SK-N-MC (cell line): ENCODE results near the gene DCT.

Experiments
- EZH2 ChIP-seq: fragments of 200-600 bp; sonication (generic); IDR thresholded peaks from one replicate; pipeline ENCODE4 v1.6.1; 2017; ENCODE audit warnings: antibody characterized with exemption
- FOXP2 ChIP-seq: optimal IDR thresholded peaks from 2 replicates; pipeline ENCODE3; 2011; ENCODE audit warnings: mild to moderate bottlenecking, moderate library complexity; ENCODE audit not compliant: insufficient read depth; ENCODE audit errors: extremely low read length, control extremely low read depth
- POLR2AphosphoS5 ChIP-seq: IDR thresholded peaks from 2 replicates; pipeline ENCODE4 v1.6.1; 2012; ENCODE audit warnings: mild to moderate bottlenecking, low read depth, low read length, borderline replicate concordance

GRCh38 chr13:94414708-94415107, 64.8 kb downstream of the DCT start:
- no peak for TF ChIP-seq POLR2AphosphoS5
- TF ChIP-seq EZH2 = no peak
- no peak for TF ChIP-seq FOXP2
